GDM1 (cell line): ENCODE measurements around the gene ADCY1.

Source experiments
- DNase-seq: peaks from one replicate; lab custom pipeline; 2025; lab: John Stamatoyannopoulos, UW

Gene ADCY1

DNA sequence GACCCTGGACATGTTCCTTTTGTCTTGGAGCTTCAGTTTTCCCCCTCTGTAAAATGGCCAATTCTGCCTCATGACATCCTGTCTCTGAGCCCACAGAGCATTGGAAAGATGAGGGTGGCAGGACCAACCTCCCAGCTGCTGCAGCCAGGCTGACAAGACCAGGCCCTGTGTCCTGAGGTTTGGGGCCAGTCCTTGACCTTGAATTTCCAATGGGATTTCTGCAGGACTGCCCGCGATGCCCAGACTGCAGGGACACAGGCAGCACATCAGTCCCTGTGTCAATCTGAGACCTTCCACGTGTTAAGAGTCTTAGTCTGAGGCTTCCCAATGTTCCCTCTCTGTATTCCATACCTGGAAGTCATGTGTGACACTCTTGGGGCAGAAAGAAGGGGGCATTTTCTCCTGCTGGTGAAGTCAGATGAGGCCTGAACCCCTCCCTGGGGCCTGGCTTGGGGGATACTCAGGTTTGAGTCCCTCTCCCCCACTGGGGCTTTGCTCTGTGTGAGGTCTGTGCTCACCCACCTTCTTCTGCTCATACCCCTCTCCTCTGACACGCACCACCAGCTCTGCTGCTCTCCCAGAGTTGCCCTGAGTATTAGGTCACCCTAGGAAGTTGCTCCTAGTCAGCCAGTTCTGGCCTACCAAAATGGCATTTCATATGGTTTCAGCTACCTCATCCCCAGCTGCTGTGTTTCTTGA lies 79.2 kb downstream of the ADCY1 start:
- DNase-seq = no peak

DNA sequence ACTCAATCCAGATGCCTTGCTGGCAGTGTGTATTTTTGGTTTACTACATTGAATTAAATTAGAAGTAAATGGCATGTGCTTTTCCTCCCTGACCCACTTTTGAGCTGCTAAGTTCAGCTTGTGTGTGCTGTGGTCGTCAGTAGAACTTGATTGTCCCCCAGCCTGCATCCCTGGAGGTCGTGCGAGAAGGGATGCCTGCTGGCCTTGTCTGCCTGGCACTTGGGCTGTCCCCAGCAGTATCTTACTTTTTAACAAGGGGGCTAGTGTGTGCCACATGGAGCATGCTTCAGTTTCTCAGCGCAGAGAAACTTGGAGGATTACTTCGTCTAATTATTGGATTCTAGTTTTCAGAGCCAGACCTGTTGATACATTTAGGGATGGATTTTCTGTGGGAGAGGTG lies 80.2 kb downstream of the ADCY1 start:
- DNase-seq = no peak

DNA sequence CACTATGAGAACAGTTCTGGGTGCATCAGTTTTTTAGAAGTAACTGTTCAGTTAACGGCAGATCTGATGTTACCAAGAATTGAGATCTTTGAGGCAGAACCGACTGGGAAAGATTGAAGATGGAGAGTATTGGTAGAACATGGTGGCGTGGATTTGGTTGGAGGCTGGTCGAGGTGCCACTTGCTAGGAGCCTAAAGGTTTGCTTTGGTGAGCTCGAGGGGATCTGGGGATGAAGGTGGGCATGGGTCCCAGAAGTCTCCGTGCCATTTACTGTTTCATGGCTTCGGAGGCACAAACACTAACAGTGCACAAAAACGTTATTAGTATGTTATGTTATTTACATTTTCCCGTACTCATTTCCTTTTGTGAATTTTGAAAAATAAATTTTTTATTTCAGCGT lies 81.4 kb downstream of the ADCY1 start:
- no peak for DNase-seq

DNA sequence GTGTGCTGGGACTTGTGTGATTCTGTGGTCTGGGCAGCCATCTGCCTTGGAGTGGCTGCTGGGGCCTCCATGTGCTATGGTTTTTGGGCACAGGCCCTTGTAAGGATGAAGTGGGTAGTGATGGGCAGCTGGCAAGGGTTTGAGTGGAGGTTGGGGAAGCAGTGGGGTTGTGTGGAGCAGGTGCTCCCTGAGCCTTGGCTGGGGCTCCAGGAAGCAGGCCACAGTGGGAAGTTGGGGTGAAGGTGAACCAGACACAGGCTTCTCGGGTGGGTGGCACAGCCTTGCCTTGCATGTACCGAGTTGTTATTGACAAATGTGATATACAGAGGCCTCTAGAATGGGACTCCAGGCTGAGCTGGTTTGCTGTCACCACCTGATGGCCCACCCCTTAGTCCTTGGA lies 82.3 kb downstream of the ADCY1 start:
- DNase-seq = no peak

DNA sequence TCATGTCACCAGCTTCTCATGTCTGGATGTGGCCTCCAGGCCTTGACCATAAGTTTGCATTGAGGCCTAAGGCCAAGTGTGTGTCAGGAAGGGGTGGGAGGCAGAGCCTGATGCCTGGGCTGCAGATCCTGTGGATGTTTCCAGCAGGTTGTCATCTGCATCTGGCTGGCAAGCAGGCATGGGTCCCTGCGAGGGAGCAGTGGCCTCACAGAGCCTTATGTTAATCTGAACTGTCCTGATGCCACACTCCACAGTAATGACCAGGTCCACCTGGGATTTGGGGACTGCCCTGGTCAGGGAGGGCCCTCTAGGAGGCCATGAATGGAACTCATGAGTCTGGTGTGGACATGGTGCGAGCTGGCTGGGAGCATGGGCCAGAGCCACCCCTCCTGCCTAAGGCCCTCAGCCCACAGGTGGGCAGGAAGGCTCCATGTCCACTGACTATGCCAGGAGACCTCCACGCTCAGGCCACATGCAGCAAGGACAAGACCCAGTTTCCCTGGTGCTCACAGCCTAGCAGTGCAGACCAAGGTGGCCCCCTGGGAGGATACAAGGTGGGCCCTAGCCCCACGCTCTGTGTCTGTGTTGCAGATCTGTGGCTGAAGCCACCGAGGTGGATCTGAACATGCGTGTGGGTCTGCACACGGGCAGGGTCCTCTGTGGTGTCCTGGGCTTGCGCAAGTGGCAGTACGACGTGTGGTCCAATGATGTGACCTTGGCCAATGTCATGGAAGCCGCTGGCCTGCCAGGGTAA lies 83.1 kb downstream of the ADCY1 start:
- no peak for DNase-seq

DNA sequence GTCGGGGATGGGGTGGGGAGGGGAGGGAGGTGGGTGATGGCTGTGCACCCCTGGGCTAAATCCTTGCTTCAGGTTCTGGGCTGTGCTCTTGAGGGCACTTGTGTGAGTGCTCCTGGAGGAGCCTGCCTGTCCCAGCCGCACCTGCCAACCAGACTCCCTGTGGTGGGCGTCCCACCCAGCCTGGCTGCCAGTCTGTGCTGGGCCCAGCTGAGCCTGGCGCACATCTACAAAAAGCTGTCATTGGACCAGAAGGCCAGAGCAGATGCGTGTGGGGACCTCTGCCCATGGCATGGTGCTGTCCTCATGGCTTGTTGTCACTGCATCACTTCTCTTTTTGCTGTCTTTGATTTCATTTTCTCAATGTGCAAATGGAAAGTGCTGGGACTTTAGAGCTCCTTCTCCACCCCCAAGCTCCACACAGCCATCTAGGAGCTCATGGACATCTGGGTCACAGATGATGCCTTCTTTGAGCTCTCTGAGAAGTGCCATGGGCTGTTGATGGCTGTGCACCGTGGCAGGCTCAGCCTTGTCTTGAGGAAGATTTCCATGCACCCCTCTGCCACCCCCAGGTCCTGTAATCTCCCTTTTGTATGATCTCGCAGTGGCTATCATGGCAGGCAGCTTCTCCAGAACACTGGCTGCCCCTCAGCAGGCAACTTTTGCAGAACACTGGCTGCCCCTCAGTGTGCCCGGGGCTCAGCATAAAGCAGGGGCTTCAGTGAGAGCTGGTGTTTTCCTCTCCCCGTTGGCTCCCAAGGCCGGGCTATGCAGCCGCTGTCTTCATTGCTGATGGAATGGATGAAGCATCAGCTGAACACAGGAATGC lies 83.9 kb downstream of the ADCY1 start:
- DNase-seq = no peak

DNA sequence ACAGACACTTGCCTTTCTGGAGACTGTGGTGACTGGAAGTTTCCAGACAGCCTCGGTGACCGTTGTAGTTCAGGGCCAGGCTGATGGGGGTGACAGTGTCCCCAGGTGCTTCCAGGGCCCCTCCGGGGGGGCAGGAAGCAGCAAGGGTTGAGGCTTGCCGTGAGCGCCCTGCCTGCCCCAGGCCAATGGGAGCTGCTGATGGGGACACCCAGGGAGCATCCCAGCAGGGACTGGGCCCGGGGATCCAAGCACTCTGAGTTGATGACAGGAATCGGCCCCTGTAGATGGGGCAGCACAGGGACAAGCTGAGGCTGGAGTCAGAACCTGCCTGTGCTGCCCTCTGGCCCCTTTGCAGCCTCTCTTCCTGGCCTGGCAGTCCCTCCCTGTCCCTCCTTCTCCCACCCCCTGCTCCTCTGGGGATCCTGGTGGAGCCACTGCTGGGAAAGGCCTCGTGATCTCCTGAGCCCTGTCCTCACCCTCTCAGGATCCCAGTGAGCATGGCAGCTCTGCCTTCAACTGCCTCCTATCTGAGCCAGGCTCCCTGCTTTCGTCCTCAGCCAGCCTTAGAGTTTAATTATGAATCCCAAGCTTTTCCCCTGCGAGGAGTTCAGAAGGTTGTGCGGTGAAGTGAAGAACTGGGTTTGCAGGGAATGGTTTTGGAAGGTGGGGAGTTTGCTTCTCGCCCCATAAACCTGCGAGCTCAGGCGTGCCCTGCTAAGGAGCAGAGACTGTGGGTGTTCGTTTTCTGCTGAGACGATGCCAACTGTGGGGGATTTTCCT lies 84.7 kb downstream of the ADCY1 start:
- DNase-seq = no peak

DNA sequence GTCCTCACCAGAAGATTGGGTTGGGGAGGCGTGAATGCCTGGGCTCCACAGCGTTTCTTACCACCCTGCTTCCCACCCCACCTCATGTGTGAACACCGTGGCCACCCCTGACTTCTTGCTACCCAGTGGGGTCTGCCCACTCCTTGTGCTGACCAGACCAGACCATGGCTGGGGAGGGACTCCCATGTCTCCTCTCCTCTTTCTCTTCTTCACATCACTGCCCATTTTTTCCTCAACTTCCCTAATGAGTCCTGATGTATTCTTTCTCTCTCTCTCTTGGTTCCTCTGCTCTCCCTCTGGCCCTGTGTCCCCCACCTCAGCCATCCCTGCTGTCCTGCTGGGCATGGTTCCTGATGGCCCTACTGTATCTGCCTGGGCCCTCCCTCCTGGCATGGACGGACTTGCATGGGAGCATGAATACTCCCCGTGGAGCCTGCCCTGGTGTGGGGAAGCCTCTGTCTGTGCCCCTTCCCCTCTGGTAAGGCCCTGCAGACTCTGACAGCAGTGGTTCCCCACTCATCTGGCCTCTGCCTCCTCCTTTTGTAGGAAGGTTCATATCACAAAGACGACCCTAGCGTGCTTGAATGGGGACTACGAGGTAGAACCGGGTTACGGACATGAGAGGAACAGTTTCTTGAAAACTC lies 85.5 kb downstream of the ADCY1 start:
- DNase-seq = no peak

DNA sequence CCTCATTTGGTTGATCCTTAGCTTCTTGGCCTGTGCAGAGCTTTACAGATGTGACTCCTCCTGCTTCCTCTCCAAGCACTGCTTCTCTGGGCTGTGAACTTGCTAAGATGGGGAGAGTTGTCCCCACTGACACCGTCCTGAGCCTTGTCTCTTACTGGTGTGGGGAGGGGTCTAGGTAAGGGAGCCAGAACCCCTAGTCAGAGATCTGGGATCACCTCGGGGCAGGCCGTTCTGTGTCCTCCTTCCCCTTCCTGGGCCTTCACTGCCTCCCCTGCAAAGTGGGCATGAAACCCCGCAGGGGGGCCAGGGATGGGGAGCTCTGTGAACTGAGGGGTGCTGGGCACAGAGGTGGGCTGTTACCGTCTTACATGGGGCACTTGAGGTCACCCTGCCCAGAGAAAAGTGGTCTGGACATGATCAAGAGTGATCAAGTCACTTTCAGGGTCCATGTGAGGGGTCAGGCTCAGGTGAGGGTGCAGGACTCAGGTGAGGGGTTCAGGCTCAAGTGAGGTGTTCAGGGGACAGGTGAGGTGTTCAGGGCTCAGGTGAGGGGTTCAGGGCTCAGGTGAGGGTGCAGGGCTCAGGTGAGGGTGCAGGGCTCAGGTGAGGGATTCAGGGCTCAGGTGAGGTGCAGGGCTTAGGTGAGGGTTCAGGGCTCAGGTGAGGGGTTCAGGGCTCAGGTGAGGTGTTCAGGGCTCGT lies 86.2 kb downstream of the ADCY1 start:
- no peak for DNase-seq

DNA sequence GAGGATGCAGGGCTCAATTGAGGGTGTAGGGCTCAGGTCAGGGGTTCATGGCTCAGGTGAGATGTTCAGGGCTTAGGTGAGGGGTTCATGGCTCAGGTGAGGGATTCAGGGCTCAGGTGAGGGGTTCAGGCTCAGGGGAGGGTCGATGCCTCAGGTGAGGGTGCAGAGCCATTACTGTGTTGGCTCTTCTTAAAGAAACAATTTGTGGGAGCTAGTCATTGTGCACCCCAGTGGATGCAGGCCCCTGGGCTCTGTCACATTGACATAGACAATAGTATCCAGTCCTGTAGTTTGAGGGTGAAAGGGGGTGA lies 86.7 kb downstream of the ADCY1 start:
- DNase-seq = no peak

DNA sequence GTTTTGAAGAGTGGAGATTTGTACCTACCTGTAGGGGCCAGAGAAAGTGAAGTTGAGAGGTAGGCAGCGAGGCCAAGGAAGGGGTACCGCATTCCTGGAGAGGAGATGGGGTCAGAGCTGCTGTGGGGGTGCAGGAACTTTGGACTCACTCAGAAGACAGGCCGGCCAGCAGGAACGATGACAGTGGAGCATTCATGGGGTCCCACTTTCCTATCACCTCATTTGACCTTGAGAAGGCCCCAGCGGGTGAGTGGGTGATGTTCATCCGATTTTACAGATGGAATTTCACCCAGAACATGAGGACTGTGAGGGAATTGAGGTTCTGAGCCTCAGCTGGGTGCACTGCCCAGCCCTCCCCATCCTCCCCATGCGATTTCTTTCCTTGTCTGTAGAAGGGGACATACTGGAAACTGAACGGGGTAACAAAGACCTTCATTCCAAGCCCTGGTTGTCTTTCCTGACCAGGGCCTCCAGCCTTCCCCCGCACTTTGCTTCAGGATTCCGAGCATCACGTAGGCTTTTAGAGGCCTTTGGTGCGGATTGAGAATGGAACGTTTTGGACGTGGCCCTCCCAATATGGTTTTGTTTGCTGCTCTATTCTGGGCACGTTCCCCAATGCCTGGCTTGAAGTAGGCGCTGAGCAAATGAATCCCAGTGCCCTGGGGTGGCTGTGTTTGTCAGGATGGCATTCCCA lies 87.3 kb downstream of the ADCY1 start:
- no peak for DNase-seq

DNA sequence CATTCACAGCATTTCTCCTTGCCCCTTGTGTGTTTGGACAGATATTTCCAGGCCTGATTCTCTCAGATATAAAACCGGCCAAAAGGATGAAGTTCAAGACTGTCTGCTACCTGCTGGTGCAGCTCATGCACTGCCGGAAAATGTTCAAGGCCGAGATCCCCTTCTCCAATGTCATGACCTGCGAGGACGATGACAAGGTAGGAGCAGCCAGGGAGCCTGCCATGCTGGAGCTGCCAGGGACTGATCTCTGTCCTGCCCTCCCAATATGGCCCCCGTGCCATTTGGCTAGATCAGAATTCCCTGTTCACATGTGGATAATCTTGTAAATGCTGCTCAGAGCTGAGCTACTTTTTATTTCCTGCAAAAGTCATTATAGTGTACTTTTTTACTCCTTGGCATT lies 87.8 kb downstream of the ADCY1 start:
- no peak for DNase-seq

DNA sequence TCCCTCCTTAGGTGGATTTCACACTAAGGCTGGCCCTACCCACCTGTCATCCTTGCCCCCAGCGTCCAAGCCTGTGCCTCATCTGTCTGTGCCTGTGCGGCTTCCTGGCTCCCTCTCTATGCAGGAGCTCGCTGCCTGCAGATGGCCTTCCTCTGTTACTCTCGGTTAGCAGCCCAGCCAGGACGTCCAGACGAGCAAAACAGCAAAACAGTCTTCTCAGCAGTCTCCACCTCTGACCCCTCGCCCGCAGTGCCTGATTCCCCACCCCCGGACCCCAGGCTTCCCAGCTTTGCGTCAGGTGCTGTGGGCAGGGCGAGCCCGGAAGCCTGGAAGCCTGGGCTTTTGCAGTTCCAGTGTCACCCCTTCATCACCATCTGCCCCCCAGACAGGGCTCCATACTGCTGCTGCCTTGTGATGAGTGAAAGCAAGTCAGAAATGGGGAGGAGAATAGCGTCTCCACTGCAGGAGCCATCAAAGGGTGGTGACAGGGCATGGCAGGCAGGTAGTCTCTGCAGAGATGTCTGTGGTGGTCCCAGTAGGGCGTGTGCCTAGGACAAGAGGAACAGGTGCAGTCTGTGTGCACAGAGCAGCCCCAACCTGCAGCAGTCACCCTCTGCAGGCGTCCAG lies 88.5 kb downstream of the ADCY1 start:
- no peak for DNase-seq

DNA sequence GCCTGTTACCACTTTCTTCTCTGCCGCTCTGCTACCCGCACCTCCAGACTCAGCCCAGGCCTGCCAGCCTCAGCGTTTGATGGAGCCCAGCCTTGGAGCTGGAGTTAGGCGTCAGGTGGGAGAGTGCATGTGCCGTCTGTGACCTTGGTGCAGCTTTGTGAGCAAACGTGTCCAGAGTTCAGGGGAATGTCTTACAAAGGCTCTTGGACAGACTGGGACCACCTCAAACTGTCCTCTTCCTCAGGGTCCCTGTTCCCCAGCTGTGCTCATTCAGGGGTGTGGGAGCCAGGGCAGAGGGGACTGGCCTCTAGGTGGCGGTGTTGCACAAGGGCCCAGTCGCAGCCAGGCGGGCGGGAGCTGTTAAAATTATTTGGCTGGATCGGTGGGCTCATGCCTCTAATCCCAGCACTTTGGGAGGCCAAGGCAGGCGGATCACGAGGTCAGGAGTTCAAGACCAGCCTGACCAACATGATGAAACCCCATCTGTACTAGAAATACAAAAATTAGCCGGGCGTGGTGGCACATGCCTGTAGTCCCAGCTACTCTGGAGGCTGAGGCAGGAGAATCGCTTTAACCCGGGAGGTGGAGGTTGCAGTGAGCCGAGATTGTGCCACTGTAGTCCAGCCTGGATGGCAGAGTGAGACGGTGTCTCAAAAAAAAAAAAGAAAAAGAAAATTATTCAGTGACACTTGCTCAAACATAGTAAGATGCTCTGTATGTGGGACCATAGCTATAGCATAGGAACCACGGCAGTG lies 89.2 kb downstream of the ADCY1 start:
- no peak for DNase-seq

DNA sequence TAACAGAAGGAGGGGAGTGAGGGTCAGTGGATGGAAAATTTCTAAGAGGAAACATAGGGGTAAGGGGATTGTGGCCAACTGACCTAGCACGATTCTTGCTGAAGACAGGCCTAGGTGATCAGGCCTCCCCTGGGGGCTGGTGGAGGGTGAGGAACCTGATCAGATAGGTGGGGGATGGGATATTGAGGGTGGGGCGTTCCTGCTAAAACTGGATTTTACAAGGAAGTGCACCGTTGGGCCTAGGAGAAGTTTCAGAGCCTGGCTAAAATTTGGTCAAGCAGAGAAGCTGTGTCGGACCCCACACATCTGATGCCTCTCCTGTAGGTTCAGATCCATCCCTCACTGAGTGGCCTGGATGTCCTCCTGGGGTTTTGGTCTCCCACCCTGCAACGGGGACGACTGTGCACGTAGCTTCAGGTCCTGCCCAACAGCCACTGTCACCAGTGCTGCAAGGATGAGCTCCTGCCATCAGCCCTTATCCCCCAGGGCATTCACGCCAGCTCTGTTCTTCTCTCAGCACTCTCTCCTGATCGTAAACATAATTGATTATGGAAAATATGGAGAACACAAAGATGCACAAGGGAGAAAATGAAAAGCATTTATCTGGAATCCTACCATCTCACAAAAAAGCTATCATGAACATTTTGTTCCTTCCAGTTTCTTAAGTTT lies 89.9 kb downstream of the ADCY1 start:
- no peak for DNase-seq

DNA sequence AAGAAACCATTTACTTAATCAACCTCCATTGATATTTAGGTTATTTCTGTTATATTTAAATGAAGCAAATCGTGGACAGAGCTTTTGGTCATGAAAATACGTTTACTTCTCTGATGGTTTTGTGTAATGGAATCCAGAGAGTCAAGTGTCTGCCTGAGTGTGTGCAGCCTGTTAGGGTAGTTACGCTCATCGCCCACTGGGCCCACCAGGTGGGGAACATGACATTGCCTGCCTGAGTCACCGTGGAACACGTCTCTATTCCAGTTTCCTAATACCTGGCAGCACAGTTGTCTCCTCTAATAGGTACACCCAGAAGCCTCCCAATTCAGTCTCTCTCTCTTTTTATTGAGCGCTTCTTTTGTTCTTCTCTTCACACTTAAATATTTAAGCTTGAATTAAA lies 91.0 kb downstream of the ADCY1 start:
- no peak for DNase-seq

DNA sequence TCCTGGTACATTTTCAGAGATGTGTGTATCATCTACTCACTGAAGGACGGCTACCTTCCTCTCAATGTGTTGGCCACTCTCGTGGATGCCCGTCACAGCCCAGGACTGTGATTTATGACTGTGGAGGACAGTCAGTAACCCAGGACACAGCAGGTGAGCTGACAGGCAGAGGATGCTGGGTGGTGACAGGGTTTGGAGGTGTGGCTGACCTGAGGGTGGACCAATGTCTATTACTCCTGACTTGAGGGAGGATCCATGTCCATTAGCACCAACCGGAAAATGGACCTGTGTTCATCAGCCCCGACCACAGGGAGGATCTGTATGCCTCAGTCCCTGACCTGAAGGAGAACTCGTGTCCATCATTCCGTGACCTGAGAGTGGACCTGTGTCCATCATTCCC lies 96.1 kb downstream of the ADCY1 start:
- no peak for DNase-seq

DNA sequence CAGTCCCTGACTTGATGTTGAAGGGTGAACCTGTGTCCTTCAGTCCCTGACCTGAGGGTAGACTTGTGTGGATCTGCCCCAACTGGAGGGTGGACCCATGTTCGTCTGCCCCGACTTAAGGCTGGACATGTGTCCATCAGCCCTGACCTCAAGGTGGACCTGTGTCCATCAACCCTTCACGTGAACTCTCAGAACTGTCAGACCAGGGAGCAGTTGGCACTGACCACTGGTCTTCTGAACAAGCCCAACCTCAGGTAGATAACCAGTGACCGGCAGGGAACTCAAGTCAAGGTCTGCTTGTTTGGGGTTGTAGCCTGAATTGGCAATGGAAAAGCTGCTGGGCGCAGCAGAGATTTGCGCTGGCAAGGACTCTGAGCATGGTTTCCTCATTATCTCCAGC lies 96.5 kb downstream of the ADCY1 start:
- DNase-seq = no peak
